ENCODE data around the gene SPACA1. TPM values are rescaled to one million over a fixed set of nuclear protein-coding genes. Genes with fewer than 3 reads are reported as not detected.
"Not testable (repeated sequence)": the region's sequence is repeated elsewhere in the genome, so short reads cannot be mapped to it uniquely, and the experiment has no call there.

The SPACA1 gene
- not detected for total RNA-seq

GRCh38 chr6:88047510-88048150, at the start of gene SPACA1:
SPACA1 (plus strand) TSS chr6:88047841; CDS start chr6:88047906, 65 bp downstream.
- DNase-seq: no peak
- Histone ChIP-seq H3K9me3 (no peaks in the 10 kb centered on the region), H3K36me3 (no peaks in the 10 kb centered on the region), H3K27ac (no peak within 1 kb of the TSS), H3K4me3 (no peak within 1 kb of the TSS), H3K4me1 (no peaks in the 10 kb centered on the region), H3K27me3 (no peaks in the 10 kb centered on the region)
- TF ChIP-seq CTCF (IDR thresholded peaks at IDR 0.05): no peak
- no peak for TF ChIP-seq POLR2A (IDR thresholded peaks at IDR 0.05)

GRCh38 chr6:88000713-88001112, 46.9 kb upstream of the SPACA1 start:
- Histone ChIP-seq H3K27me3 (no peaks in the 10 kb centered on the region), H3K4me1 (no peaks in the 10 kb centered on the region), H3K9me3 (no peaks in the 10 kb centered on the region), H3K27ac (no peak overlapping the region), H3K36me3 (no peaks in the 10 kb centered on the region), H3K4me3 (no peak overlapping the region)
- no peak for DNase-seq
- TF ChIP-seq CTCF (IDR thresholded peaks at IDR 0.05) (no peak), POLR2A (IDR thresholded peaks at IDR 0.05) (no peak)

GRCh38 chr6:88001279-88001678, 46.4 kb upstream of the SPACA1 start:
- H3K36me3 ChIP-seq, H3K27me3 ChIP-seq, H3K27ac ChIP-seq, H3K4me1 ChIP-seq, DNase-seq, H3K9me3 ChIP-seq, H3K4me3 ChIP-seq: not testable (repeated sequence)

DNA sequence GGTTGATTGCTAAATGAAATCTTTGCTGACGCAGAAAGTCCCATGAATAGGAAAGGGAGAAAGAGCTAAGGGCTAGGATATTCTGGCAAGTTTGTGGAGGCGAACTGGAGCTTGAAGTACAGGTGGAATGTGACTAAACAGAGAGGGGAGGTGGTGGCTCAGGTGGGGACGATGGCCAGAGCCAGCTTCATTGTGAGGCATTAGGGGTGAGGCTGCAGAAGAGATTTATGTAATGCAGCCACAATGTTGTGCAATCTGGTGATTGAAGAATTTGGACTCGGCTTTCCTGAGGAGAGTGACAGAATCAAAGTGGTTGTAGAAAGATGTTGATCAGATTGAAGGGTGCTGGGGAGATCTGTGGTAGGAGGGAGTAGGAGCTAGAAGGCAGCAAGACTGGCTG, 42.9 kb upstream of the SPACA1 start:
- no peaks in the 10 kb centered on the region for H3K9me3 ChIP-seq
- TF ChIP-seq POLR2A (IDR thresholded peaks at IDR 0.05) (no peak), CTCF (IDR thresholded peaks at IDR 0.05) (no peak)
- no peaks in the 10 kb centered on the region for H3K36me3 ChIP-seq
- H3K27ac ChIP-seq: no peak overlapping the region
- H3K4me1 ChIP-seq: no peaks in the 10 kb centered on the region
- no peak for DNase-seq
- H3K27me3 ChIP-seq: no peaks in the 10 kb centered on the region
- no peak overlapping the region for H3K4me3 ChIP-seq

DNA sequence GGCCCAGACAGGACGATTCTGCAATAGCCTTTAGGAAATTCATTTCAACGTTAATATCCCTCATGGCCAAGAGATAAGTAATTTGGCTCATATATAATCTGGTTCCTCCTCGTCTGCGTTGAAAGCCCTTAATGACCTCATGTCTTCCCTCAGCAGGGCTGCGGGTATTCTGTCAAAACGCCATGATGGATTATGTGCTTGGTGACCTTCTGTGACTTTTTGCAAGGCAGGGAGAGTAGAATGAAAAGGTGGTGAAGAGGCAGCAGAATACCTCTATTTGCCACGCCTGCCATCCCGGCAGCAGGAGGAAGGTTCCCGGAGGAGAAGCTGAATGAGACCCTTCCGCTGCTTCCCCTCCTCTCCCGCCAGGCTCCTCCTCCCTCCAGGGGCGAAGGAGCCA, 41.1 kb upstream of the SPACA1 start:
- H3K4me1 ChIP-seq: no peaks in the 10 kb centered on the region
- H3K36me3 ChIP-seq: no peaks in the 10 kb centered on the region
- H3K9me3 ChIP-seq: no peaks in the 10 kb centered on the region
- H3K4me3 ChIP-seq: no peak overlapping the region
- no peaks in the 10 kb centered on the region for H3K27me3 ChIP-seq
- no peak for DNase-seq
- no peak overlapping the region for H3K27ac ChIP-seq
- TF ChIP-seq POLR2A (IDR thresholded peaks at IDR 0.05): no peak
- TF ChIP-seq CTCF (IDR thresholded peaks at IDR 0.05): no peak

- Histone ChIP-seq H3K4me3 (peak overlapping the region in 1 of 4 donors; percentile 15), H3K9me3 (no peaks in the 10 kb centered on the region), H3K4me1 (peaks cover 0 to 7% (median 0%) of the 10 kb centered on the region in 4 donors), H3K36me3 (no peaks in the 10 kb centered on the region), H3K27ac (peak overlapping the region in 2 of 4 donors; percentile 3 to 10), H3K27me3 (no peaks in the 10 kb centered on the region)
- TF ChIP-seq CTCF (IDR thresholded peaks at IDR 0.05): no peak
- no peak for TF ChIP-seq POLR2A (IDR thresholded peaks at IDR 0.05)
- DNase-seq: no peak
These were observed 39.2 kb upstream of the SPACA1 start for GRCh38 chr6:88008411-88008810.
